ENCODE results near the gene ARHGAP26. TPM values are rescaled to one million over a fixed set of nuclear protein-coding genes. Genes with fewer than 3 reads are reported as not detected.

Gene ARHGAP26
- total RNA-seq, 1 donor from 2014 or later: 18.7 TPM

GRCh38 chr5:143037071-143037470 lies 266.9 kb downstream of the ARHGAP26 start:
- no peak overlapping the region for H3K27ac Mint-ChIP-seq
- H3K4me3 Mint-ChIP-seq: no peak overlapping the region
- peaks cover 22% of the 10 kb centered on the region for H3K4me1 Mint-ChIP-seq (ENCODE audit: unreplicated experiment)

GRCh38 chr5:143037708-143038107 lies 267.5 kb downstream of the ARHGAP26 start:
- H3K4me1 Mint-ChIP-seq (ENCODE audit: unreplicated experiment): peaks cover 22% of the 10 kb centered on the region
- no peak overlapping the region for H3K4me3 Mint-ChIP-seq
- no peak overlapping the region for H3K27ac Mint-ChIP-seq

More at GRCh38 chr5:143037071-143037470, 266.9 kb downstream of the ARHGAP26 start:
- Mint-ChIP-seq H3K36me3 (peaks cover 8% of the 10 kb centered on the region), H3K9me3 (no peaks in the 10 kb centered on the region), H3K27me3 (no peaks in the 10 kb centered on the region)
- no peak for DNase-seq (ENCODE audit: extremely low spot score, unreplicated experiment)
- TF ChIP-seq CTCF (conservative IDR thresholded peaks at IDR 0.05): no peak

GRCh38 chr5:143040622-143041021 lies 270.4 kb downstream of the ARHGAP26 start:
- no peak for DNase-seq (ENCODE audit: extremely low spot score, unreplicated experiment)
- H3K4me3 Mint-ChIP-seq: no peak overlapping the region
- H3K27ac Mint-ChIP-seq: no peak overlapping the region
- H3K4me1 Mint-ChIP-seq (ENCODE audit: unreplicated experiment): peaks cover 21% of the 10 kb centered on the region
- no peak for TF ChIP-seq CTCF (conservative IDR thresholded peaks at IDR 0.05)
- peaks cover 3% of the 10 kb centered on the region for H3K9me3 Mint-ChIP-seq
- no peaks in the 10 kb centered on the region for H3K27me3 Mint-ChIP-seq
- peaks cover 6% of the 10 kb centered on the region for H3K36me3 Mint-ChIP-seq

More at GRCh38 chr5:143037708-143038107, 267.5 kb downstream of the ARHGAP26 start:
- no peak for DNase-seq (ENCODE audit: extremely low spot score, unreplicated experiment)
- TF ChIP-seq CTCF (conservative IDR thresholded peaks at IDR 0.05): no peak
- H3K9me3 Mint-ChIP-seq: peaks cover 3% of the 10 kb centered on the region
- H3K27me3 Mint-ChIP-seq: no peaks in the 10 kb centered on the region
- H3K36me3 Mint-ChIP-seq: peaks cover 8% of the 10 kb centered on the region

- TF ChIP-seq CTCF (conservative IDR thresholded peaks at IDR 0.05): no peak
- DNase-seq (ENCODE audit: extremely low spot score, unreplicated experiment): no peak
Measured at GRCh38 chr5:143041461-143041860, 271.3 kb downstream of the ARHGAP26 start.

GRCh38 chr5:143041972-143042770 lies 272.0 kb downstream of the ARHGAP26 start:
- no peak for TF ChIP-seq CTCF (conservative IDR thresholded peaks at IDR 0.05)
- Mint-ChIP-seq H3K4me3 (no peak overlapping the region), H3K4me1 (ENCODE audit: unreplicated experiment) (peaks cover 21% of the 10 kb centered on the region), H3K27ac (no peak overlapping the region), H3K9me3 (peaks cover 3% of the 10 kb centered on the region), H3K36me3 (no peaks in the 10 kb centered on the region), H3K27me3 (no peaks in the 10 kb centered on the region)
- DNase-seq (ENCODE audit: extremely low spot score, unreplicated experiment): no peak

More at GRCh38 chr5:143041461-143041860, 271.3 kb downstream of the ARHGAP26 start:
- Mint-ChIP-seq H3K4me1 (ENCODE audit: unreplicated experiment) (peaks cover 21% of the 10 kb centered on the region), H3K9me3 (peaks cover 3% of the 10 kb centered on the region), H3K4me3 (no peak overlapping the region), H3K36me3 (peaks cover under 1% of the 10 kb centered on the region), H3K27ac (no peak overlapping the region), H3K27me3 (no peaks in the 10 kb centered on the region)

All from type B pancreatic cell (in vitro differentiated cells).